Measurements from ENCODE around the gene MPPED1. TPM values are rescaled to one million over a fixed set of nuclear protein-coding genes. Genes with fewer than 3 reads are reported as not detected.
A peak's percentile ranks its signal among the peaks of the same experiment; 100 is the strongest.

MPPED1 gene
- not detected for total RNA-seq

- no peaks in the 10 kb centered on the region for H3K36me3 ChIP-seq
- WGBS, 2 donors, result 16% methylated on average over 6 of the region's 95 CpGs; no CpG with 5 or more reads in 1 of the 2 donors
- H3K4me1 ChIP-seq, result peaks cover 0 to 7% (median 4%) of the 10 kb centered on the region in 3 donors
- no peaks in the 10 kb centered on the region for H3K9me3 ChIP-seq
- TF ChIP-seq POLR2A (IDR thresholded peaks at IDR 0.05) (no peak), CTCF (IDR thresholded peaks at IDR 0.05) (no peak)
- H3K27me3 ChIP-seq, result peaks cover 0 to 100% (median 5%) of the 10 kb centered on the region in 4 donors
- peak within 1 kb of the TSS in 2 of 4 donors; percentile 22 to 38 for H3K4me3 ChIP-seq
- intact Hi-C loops (cut with DNase I), result no loop called here
- no peak within 1 kb of the TSS for H3K27ac ChIP-seq
- DNase-seq, result no peak
Measured at GRCh38 chr22:43411869-43412807, at the start of gene MPPED1. Gene MPPED1, plus strand, starts transcription at chr22:43412014. Its CDS starts 12,972 bp downstream, at chr22:43424986.

GRCh38 chr22:43363315-43364168, 48.3 kb upstream of the MPPED1 start:
- TF ChIP-seq CTCF (IDR thresholded peaks at IDR 0.05) (no peak), POLR2A (IDR thresholded peaks at IDR 0.05) (no peak)
- H3K4me1 ChIP-seq, result no peaks in the 10 kb centered on the region
- no peak overlapping the region for H3K4me3 ChIP-seq
- 71 to 82% methylated on average over 23 to 27 of the region's 27 CpGs for WGBS, 2 donors
- no peaks in the 10 kb centered on the region for H3K36me3 ChIP-seq
- intact Hi-C loops (cut with DNase I), result no loop called here
- H3K27ac ChIP-seq, result no peak overlapping the region
- H3K9me3 ChIP-seq, result no peaks in the 10 kb centered on the region
- no peak for DNase-seq
- peaks cover 0 to 62% (median 0%) of the 10 kb centered on the region in 4 donors for H3K27me3 ChIP-seq

- intact Hi-C loops (cut with DNase I), result no loop called here
- Histone ChIP-seq H3K4me3 (no peak overlapping the region), H3K27ac (no peak overlapping the region), H3K9me3 (no peaks in the 10 kb centered on the region), H3K27me3 (peaks cover 0 to 68% (median 0%) of the 10 kb centered on the region in 4 donors), H3K36me3 (no peaks in the 10 kb centered on the region), H3K4me1 (no peaks in the 10 kb centered on the region)
- DNase-seq, result no peak
- 48 to 74% methylated on average over 7 to 8 of the region's 8 CpGs for WGBS, 2 donors
- TF ChIP-seq CTCF (IDR thresholded peaks at IDR 0.05), result no peak
- no peak for TF ChIP-seq POLR2A (IDR thresholded peaks at IDR 0.05)
Measured at GRCh38 chr22:43364169-43364435, 47.7 kb upstream of the MPPED1 start.

GRCh38 chr22:43365715-43366440, 45.9 kb upstream of the MPPED1 start:
- Histone ChIP-seq H3K4me1 (no peaks in the 10 kb centered on the region), H3K9me3 (no peaks in the 10 kb centered on the region), H3K4me3 (no peak overlapping the region), H3K27me3 (peaks cover 0 to 76% (median 0%) of the 10 kb centered on the region in 4 donors), H3K27ac (no peak overlapping the region), H3K36me3 (no peaks in the 10 kb centered on the region)
- intact Hi-C loops (cut with DNase I), result no loop called here
- DNase-seq, result no peak
- 76 to 88% methylated on average over 4 to 6 of the region's 6 CpGs for WGBS, 2 donors
- TF ChIP-seq CTCF (IDR thresholded peaks at IDR 0.05) (no peak), POLR2A (IDR thresholded peaks at IDR 0.05) (no peak)

Data from esophagus squamous epithelium (tissue), 5 donors.